WERI-Rb-1 (cell line): Measurements from ENCODE around the gene IGSF8.
"Not testable (repeated sequence)": the region's sequence is repeated elsewhere in the genome, so short reads cannot be mapped to it uniquely, and the experiment has no call there.

Experiments
- DNase-seq: peaks from one replicate; pipeline ENCODE4 v3.0.0-alpha.2; 2020
- H3K27ac ChIP-seq: fragments of 250-450 bp; sonication (Bioruptor Pico); 2 replicates; pipeline ENCODE4 v1.5.1; 2020; ENCODE audit warnings: mild to moderate bottlenecking, moderate library complexity
- H3K27me3 ChIP-seq: fragments of 250-450 bp; sonication (Bioruptor Pico); 2 replicates; pipeline ENCODE4 v1.5.1; 2021; ENCODE audit warnings: mild to moderate bottlenecking, low read depth, moderate library complexity; ENCODE audit not compliant: insufficient read depth, severe bottlenecking
- H3K36me3 ChIP-seq: fragments of 250-450 bp; sonication (Bioruptor Pico); 2 replicates; pipeline ENCODE4 v1.5.1; 2020; ENCODE audit warnings: mild to moderate bottlenecking, moderate library complexity
- H3K4me3 ChIP-seq: 2 replicates; pipeline ENCODE4 v1.5.1; 2011; ENCODE audit warnings: low read depth, mild to moderate bottlenecking, control low read depth, low read length
- H3K9me3 ChIP-seq: fragments of 250-450 bp; sonication (Bioruptor Pico); 2 replicates; pipeline ENCODE4 v1.5.1; 2021; ENCODE audit warnings: mild to moderate bottlenecking, moderate library complexity; ENCODE audit not compliant: severe bottlenecking
- TF ChIP-seq, protein P1 (sequence below): IDR thresholded peaks from 2 replicates; pipeline ENCODE4 v1.5.1; 2011; ENCODE audit warnings: low read depth, mild to moderate bottlenecking, control low read depth, inconsistent platforms, low read length

The IGSF8 gene

DNA sequence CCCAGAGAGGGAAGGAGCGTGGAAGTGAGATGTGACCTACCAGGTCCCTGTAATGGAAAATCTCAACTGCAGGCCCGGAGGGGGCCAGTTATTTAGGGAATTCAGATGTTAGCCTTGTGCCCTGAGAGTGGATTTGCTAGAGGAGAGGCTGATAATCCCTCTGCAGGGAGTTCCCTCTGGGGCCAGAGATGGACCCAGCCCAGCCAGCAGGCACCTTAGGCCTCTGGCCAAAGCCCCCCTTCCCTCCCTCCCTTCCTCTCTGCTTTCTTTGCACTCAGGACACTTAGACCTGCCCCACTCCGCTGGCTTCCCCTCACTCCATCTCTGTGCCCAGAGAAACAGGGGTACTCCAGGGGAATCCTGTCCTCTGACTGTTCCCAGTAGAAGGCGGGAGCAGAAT is 15.7 kb upstream of the IGSF8 start:
- TF ChIP-seq, protein P1, sequence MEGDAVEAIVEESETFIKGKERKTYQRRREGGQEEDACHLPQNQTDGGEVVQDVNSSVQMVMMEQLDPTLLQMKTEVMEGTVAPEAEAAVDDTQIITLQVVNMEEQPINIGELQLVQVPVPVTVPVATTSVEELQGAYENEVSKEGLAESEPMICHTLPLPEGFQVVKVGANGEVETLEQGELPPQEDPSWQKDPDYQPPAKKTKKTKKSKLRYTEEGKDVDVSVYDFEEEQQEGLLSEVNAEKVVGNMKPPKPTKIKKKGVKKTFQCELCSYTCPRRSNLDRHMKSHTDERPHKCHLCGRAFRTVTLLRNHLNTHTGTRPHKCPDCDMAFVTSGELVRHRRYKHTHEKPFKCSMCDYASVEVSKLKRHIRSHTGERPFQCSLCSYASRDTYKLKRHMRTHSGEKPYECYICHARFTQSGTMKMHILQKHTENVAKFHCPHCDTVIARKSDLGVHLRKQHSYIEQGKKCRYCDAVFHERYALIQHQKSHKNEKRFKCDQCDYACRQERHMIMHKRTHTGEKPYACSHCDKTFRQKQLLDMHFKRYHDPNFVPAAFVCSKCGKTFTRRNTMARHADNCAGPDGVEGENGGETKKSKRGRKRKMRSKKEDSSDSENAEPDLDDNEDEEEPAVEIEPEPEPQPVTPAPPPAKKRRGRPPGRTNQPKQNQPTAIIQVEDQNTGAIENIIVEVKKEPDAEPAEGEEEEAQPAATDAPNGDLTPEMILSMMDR: no peak
- Histone ChIP-seq H3K4me3 (no peak overlapping the region), H3K9me3 (no peaks in the 10 kb centered on the region), H3K27me3 (no peaks in the 10 kb centered on the region), H3K36me3 (no peaks in the 10 kb centered on the region), H3K27ac (no peak overlapping the region)
- DNase-seq: peak; percentile 59

GRCh38 chr1:160113407-160113806 is 15.0 kb upstream of the IGSF8 start:
- Histone ChIP-seq H3K4me3 (no peak overlapping the region), H3K36me3 (no peaks in the 10 kb centered on the region), H3K27ac (no peak overlapping the region), H3K9me3 (no peaks in the 10 kb centered on the region), H3K27me3 (no peaks in the 10 kb centered on the region)
- DNase-seq: no peak
- TF ChIP-seq, protein P1: 0 out of 2 replicates have a peak, but pooled peaks have one; percentile 7

GRCh38 chr1:160112357-160112756 is 13.9 kb upstream of the IGSF8 start:
- no peak for DNase-seq
- no peak overlapping the region for H3K27ac ChIP-seq
- TF ChIP-seq, protein P1: no peak
- no peaks in the 10 kb centered on the region for H3K36me3 ChIP-seq
- no peaks in the 10 kb centered on the region for H3K9me3 ChIP-seq
- no peaks in the 10 kb centered on the region for H3K27me3 ChIP-seq
- no peak overlapping the region for H3K4me3 ChIP-seq

- not testable (repeated sequence) for H3K9me3 ChIP-seq, H3K4me3 ChIP-seq, H3K27ac ChIP-seq, DNase-seq, H3K27me3 ChIP-seq, H3K36me3 ChIP-seq
These were observed 13.0 kb upstream of the IGSF8 start for GRCh38 chr1:160111462-160111861.

- no peak for DNase-seq
These were observed 11.3 kb upstream of the IGSF8 start for GRCh38 chr1:160109686-160110085.

GRCh38 chr1:160108888-160109662 is 10.7 kb upstream of the IGSF8 start:
- DNase-seq: peak; percentile 64
- H3K27me3 ChIP-seq: no peaks in the 10 kb centered on the region
- H3K27ac ChIP-seq: no peak overlapping the region
- TF ChIP-seq, protein P1: peak; percentile 71
- H3K4me3 ChIP-seq: no peak overlapping the region
- no peaks in the 10 kb centered on the region for H3K36me3 ChIP-seq
- no peaks in the 10 kb centered on the region for H3K9me3 ChIP-seq

More at GRCh38 chr1:160109686-160110085, 11.3 kb upstream of the IGSF8 start:
- TF ChIP-seq, protein P1: no peak
- no peak overlapping the region for H3K4me3 ChIP-seq
- H3K36me3 ChIP-seq: no peaks in the 10 kb centered on the region
- no peak overlapping the region for H3K27ac ChIP-seq
- no peaks in the 10 kb centered on the region for H3K9me3 ChIP-seq
- H3K27me3 ChIP-seq: no peaks in the 10 kb centered on the region
